ENCODE data around the gene THADA. TPM values are rescaled to one million over a fixed set of nuclear protein-coding genes. Genes with fewer than 3 reads are reported as not detected.
A peak's percentile ranks its signal among the peaks of the same experiment; 100 is the strongest.

Gene THADA
- total RNA-seq, 1 experiment from 2014 or later = 20.1 TPM

DNA sequence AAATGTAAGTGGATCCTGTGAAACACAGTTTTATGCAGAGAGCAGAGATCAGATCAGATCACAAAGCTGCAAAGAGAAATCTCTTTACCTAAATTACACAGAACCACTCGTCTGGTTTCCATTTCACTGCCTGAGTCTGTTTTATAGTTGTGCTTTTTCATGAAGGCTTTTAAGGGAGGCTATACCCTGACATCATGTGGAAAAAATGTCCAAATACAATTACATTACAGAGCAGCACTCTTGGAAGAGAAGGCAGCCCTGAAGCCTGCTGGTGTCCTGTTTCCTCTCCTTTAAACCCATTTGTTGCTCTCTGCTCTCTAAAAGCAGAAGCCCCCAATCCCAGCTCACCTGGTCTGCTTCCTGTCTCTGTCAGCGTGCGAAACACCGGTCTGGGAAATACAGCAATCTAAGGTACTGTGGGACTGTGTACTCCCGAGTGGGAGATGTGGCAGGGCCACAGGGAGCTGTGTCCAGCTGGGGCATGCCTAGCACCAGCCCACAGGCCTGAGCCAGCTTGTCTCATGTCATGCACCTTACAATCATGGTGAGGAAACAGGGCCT lies 344.6 kb downstream of the THADA start:
- Histone ChIP-seq H3K27ac (ENCODE audit: insufficient read length, low read depth, low read length) (no peak overlapping the region), H3T11ph (ENCODE audit: low read length) (no peak overlapping the region), H3K4ac (ENCODE audit: low read depth, low read length) (no peak overlapping the region), H4K8ac (replicated peaks; ENCODE audit: insufficient read length, low read depth, low read length) (no peak overlapping the region), H2AFZ (ENCODE audit: low read length) (no peak overlapping the region), H3K14ac (ENCODE audit: insufficient read depth, low read length) (no peak overlapping the region), H3K27me3 (ENCODE audit: insufficient read depth, low read length) (no peaks in the 10 kb centered on the region), H2BK5ac (ENCODE audit: insufficient read length, low read length) (no peak overlapping the region), H3K79me2 (ENCODE audit: insufficient read depth, low read length) (no peaks in the 10 kb centered on the region), H2BK120ac (ENCODE audit: low read depth, low read length, poor library complexity, severe bottlenecking) (no peak overlapping the region), H4K91ac (ENCODE audit: insufficient read length, low read depth, low read length) (no peak overlapping the region), H3K4me1 (ENCODE audit: insufficient read depth, low read length) (peaks cover 3% of the 10 kb centered on the region; the same call in 1 of the 2 replicates), H4K5ac (ENCODE audit: insufficient read length, low read depth, low read length) (no peak overlapping the region), H3K79me1 (ENCODE audit: insufficient read depth, low read depth, low read length, poor library complexity, severe bottlenecking) (no peaks in the 10 kb centered on the region), H3K23ac (ENCODE audit: insufficient read length, low read depth, low read length) (no peak overlapping the region), H3K18ac (ENCODE audit: insufficient read length, low read depth, low read length) (no peak overlapping the region), H2BK12ac (ENCODE audit: insufficient read length, low read depth, low read length) (no peak overlapping the region), H4K20me1 (ENCODE audit: control insufficient read depth, insufficient read depth, insufficient read length) (no peaks in the 10 kb centered on the region), H3K23me2 (ENCODE audit: insufficient read length, low read depth, low read length, poor library complexity, severe bottlenecking) (no peaks in the 10 kb centered on the region), H2BK20ac (ENCODE audit: low read depth, low read length, poor library complexity, severe bottlenecking) (no peak overlapping the region), H3K4me2 (ENCODE audit: insufficient read depth, insufficient read length, low read length) (no peak overlapping the region), H2AK5ac (ENCODE audit: insufficient read length, low read length) (no peak overlapping the region), H3K56ac (ENCODE audit: insufficient read length, low read depth, low read length) (no peak overlapping the region), H3K9ac (ENCODE audit: extremely low read depth, insufficient read length, low read length) (no peak overlapping the region), H3K9me3 (ENCODE audit: control insufficient read depth, low read depth, low read length) (no peaks in the 10 kb centered on the region), H2BK15ac (ENCODE audit: low read depth, low read length) (no peak overlapping the region)
- no peaks in the 10 kb centered on the region for H3K9me3 Mint-ChIP-seq
- no peaks in the 10 kb centered on the region; a peak in 2 of 7 replicates for H3K36me3 Mint-ChIP-seq (ENCODE audit: insufficient read depth in 1 of 3, low read depth in 3 of 3)
- peaks cover 12 to 19% of the 10 kb centered on the region in 2 experiments for H3K4me1 Mint-ChIP-seq
- no peak for DNase-seq
- TF ChIP-seq, protein P1, sequence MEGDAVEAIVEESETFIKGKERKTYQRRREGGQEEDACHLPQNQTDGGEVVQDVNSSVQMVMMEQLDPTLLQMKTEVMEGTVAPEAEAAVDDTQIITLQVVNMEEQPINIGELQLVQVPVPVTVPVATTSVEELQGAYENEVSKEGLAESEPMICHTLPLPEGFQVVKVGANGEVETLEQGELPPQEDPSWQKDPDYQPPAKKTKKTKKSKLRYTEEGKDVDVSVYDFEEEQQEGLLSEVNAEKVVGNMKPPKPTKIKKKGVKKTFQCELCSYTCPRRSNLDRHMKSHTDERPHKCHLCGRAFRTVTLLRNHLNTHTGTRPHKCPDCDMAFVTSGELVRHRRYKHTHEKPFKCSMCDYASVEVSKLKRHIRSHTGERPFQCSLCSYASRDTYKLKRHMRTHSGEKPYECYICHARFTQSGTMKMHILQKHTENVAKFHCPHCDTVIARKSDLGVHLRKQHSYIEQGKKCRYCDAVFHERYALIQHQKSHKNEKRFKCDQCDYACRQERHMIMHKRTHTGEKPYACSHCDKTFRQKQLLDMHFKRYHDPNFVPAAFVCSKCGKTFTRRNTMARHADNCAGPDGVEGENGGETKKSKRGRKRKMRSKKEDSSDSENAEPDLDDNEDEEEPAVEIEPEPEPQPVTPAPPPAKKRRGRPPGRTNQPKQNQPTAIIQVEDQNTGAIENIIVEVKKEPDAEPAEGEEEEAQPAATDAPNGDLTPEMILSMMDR (conservative IDR thresholded peaks at IDR 0.05) = no peak
- no CpG with 5 or more reads among the region's 5 CpGs for WGBS (ENCODE audit: extremely low coverage, insufficient read length, low lambda C conversion rate)
- peak overlapping the region in 1 of 3 experiments; percentile 37; a peak in 2 of 7 replicates for H3K27ac Mint-ChIP-seq
- H3K27me3 Mint-ChIP-seq (ENCODE audit: low read depth) = no peaks in the 10 kb centered on the region
- no peak overlapping the region for H3K4me3 Mint-ChIP-seq

All from H9 (cell line).